COR-L47 (cell line): Measurements from ENCODE around the gene CLCF1.

Experiments
- DNase-seq: peaks from one replicate; lab custom pipeline; 2025; lab: John Stamatoyannopoulos, UW

CLCF1 gene

DNA sequence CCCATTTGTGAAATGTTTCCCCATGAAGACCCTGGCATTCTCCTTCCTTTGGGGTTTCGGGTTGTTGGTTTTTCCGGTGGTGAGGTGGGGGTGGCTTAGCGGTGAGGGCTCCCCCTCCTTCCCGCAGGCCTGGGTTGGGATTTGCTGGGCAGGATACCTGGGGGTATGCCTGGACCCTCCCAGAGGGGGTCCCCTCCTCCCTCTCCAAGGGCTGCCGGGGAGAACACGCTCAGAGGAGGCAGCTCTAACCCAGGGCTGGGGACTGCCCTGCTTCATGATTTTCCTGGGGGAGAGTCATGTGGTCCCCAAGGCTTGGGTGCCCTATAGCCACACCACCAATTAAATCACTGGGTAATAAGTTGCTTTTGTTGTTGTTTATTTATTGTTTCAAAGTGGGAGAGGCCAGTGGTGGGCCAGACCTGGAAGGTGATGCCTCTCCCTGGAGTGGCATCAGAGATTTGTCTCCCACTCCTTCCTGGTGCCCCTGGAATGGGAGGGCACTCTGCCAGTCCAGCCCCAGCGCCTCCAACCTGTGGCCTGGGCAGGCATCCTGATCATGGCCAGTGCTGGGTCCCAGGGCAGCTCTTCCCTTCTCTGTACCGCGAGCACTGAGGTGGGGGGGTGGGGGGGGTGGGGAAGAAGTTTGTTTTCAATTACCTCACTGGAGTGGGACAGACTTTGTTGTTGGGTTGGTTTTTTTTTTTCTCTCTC is 1.3 kb upstream of the CLCF1 start:
- DNase-seq: no peak

DNA sequence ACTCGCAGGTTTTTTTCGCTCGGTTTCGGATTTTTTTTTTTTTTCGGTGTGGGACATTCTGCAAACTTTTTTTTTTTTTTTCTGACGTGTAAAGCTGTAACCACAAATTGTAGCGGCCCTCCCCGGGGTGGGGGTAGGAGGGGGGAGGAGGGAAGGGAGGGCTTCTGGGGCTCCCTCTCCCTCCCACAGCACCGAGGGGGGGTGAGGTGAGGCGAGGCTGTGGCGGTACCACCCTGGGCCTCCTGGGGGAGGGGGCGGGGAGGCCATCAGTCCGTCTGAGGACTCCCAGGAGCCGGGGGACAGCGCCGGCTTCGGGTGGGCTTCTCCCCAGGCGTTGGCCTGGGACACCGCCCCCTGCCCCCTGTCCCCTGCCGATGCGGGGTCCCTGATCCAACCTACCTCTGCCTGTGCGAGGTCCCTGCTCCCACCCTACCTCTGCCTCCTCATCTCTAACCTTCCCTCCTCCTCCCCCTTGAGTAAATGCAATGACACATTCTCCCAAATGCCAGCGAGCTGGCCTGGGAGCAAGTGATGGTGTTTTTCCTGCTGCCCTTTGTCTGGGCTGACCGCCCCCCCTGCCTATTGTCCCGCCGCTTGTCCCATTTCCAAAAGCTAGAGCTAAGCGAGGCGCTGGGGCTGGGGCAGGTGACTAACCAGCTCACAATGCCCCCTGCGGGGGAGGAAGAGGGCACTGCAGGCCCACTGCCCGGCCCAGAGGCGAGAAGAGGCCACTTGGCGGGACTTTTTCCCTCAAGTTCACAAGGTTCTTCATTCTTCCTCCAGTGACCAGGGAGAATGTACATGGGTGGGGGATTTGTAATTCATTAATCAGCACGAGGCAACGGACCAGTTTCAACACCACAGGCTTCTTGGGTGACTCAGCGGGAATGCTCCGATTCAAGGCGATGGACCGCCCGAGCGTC is 511 bp upstream of the CLCF1 start:
- DNase-seq: no peak

- no peak for DNase-seq
Measured at GRCh38 chr11:67372321-67372992, 941 bp downstream of the CLCF1 start.

- DNase-seq: no peak
Measured at GRCh38 chr11:67371911-67372320, 1.5 kb downstream of the CLCF1 start.

GRCh38 chr11:67371189-67371910 is 2.0 kb downstream of the CLCF1 start:
- no peak for DNase-seq

- peak; percentile 70 for DNase-seq
Measured at GRCh38 chr11:67370351-67371076, 2.9 kb downstream of the CLCF1 start.

GRCh38 chr11:67369801-67370284 is 3.6 kb downstream of the CLCF1 start:
- DNase-seq: peak; percentile 70

- DNase-seq: no peak
Measured at GRCh38 chr11:67369275-67369674, 4.1 kb downstream of the CLCF1 start.

GRCh38 chr11:67368621-67369020 is 4.8 kb downstream of the CLCF1 start:
- DNase-seq: no peak

GRCh38 chr11:67367761-67368227 is 5.6 kb downstream of the CLCF1 start:
- no peak for DNase-seq

- no peak for DNase-seq
Measured at GRCh38 chr11:67366961-67367760, 6.2 kb downstream of the CLCF1 start.

- DNase-seq: no peak
Measured at GRCh38 chr11:67366546-67366945, 6.9 kb downstream of the CLCF1 start.

DNA sequence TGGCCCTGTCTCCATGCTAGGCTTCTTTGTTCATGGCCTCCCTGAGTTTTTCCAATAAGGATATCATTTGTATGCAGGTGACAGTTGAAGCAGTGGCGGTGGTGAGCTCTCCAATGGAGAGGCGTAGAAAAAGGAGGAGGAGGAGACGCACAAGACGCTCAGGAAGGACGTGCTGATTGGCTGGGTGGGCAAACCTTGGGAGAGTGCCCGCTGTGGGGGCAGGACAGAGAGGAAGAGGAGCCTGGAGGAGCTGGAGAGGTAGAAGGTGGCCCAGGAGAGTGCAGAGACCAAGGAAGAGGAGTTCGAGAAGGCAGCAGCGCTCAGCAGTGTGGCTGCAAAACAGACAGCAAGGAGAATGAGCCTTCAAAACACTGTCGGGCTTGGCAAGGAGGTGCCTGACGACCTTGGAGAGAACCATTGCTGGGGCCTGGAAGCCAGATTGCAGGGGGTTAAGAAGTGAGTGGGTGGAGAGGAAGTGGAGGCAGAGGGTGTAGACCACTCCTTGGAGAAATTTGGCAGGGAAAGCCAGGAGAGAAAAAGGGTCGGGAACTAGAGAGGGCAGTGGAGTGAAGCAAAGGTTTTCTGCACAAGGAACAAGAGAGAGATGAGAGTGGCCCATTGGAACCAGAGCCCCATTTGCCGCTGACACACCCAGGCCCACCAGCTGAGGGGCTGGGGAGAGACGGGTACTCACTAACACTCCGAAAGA is 7.5 kb downstream of the CLCF1 start:
- no peak for DNase-seq

GRCh38 chr11:67364783-67365722 is 8.3 kb downstream of the CLCF1 start:
- no peak for DNase-seq

DNA sequence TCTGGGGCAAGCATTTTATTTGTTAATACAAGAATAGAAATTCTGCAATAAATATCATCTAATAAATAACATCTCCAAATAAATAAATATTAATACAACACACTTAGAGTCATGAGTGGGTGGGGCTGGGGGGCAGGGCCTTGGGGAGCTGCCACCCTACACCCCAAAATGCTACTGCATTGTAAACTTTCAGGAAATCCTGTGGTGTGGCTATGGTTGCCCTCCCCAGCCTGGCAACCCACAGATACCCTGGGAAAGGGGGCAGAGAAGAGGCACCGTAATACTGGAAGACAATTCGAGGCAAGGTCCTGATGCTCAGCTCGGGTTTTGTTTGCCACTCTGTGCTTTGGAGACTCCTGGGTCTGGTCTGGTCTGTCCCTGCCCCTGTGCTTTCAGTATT is 9.2 kb downstream of the CLCF1 start:
- DNase-seq: no peak

DNA sequence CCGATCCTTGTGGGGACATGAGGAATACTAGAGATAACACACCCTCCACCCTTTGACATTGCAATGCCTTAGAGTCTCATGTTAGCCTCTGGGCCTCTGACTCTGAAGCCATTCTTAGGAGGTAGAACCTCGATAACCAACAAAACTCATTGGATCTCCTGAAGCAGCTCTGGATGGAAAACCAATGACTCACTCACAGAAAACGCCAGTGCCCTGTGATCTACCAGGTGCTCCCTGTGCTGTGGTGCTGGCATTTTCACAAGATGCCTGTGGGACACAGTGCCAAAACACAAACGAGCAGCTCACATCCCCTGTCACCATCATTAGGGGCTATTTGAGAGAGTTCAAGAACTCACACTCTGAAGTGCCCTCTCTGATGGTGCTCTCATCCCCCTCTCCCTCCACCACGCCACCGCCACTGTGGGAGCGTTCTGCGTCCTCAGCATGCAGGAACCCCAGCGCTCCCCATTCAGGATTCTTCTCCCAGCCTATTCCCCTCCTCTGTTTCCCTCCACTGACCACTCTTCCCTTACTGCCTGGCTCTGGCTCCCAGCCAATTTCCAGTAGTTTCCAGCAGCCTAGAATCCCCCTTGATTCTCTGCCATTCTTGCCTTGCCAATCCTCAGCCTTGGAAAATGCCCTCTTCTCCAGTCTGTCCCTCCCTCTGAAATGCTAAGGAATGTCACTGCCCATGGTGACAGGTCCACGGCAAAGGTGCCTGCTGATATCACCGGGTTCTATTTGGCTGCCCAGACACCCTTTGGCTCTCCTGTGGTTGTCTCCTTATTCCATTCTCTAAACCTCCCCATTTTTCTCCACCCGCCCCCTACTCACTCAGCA is 15.3 kb downstream of the CLCF1 start:
- DNase-seq: no peak

GRCh38 chr11:67356864-67357561 is 16.4 kb downstream of the CLCF1 start:
- DNase-seq: peak; percentile 31
